Endothelial cell of umbilical vein (primary cell): ENCODE results near the gene RTL5. TPM values are rescaled to one million over a fixed set of nuclear protein-coding genes. Genes with fewer than 3 reads are reported as not detected.

Source experiments
- BruUV-seq: library from RNA; stranded (reverse); fragments of 400-500 nt; replicated peaks from 2 replicates; lab custom pipeline; 2021; lab: Mats Ljungman, UMichigan
- CTCF ChIA-PET: fragments of 300-600, 350-600 bp; sonication (Branson Sonifier 250); formaldehyde crosslinking; loops from one replicate; lab custom pipeline; 2021; ENCODE audit warnings: antibody characterized with exemption, inconsistent platforms; lab: Charles Lee
- POLR2A ChIA-PET: fragments of 300-600, 350-600 bp; sonication (Branson Sonifier 250); formaldehyde crosslinking; loops from one replicate; lab custom pipeline; 2021; ENCODE audit warnings: antibody characterized with exemption, inconsistent platforms; lab: Charles Lee
- DNase-seq: peaks from one replicate; pipeline ENCODE4 v3.0.0-alpha.2; 2011; ENCODE audit warnings: low read depth, low spot score
- FAIRE-seq: peaks from 2 replicates; lab custom pipeline; 2011; peaks lifted over from hg19 to GRCh38; lab: Jason Lieb, UNC
- H2AFZ ChIP-seq: 2 replicates; pipeline ENCODE4 v1.6.0; 2012; ENCODE audit warnings: low read depth, low read length, control low read depth, inconsistent platforms
- H3K27ac ChIP-seq: 2 replicates; pipeline ENCODE4 v1.5.1; 2011; ENCODE audit warnings: low read depth, mild to moderate bottlenecking, control low read depth, low read length, moderate library complexity; ENCODE audit not compliant: insufficient read depth
- H3K27me3 ChIP-seq, 2 experiments: 2 replicates each; pipeline versions ENCODE4 v1.6.0 to v1.6.1; 2011; ENCODE audit warnings: low read length in 2 of 2, mixed read lengths in 1 of 2; ENCODE audit not compliant: control insufficient read depth in 2 of 2, insufficient read depth in 2 of 2
- H3K36me3 ChIP-seq, 2 experiments: 2 replicates in 1 of 2; 3 replicates in 1 of 2; pipeline ENCODE4 v1.5.1; 2011; ENCODE audit warnings: low read length in 2 of 2, mild to moderate bottlenecking in 1 of 2, moderate library complexity in 1 of 2; ENCODE audit not compliant: control insufficient read depth in 2 of 2, insufficient read depth in 2 of 2; ENCODE audit errors: extremely low read depth in 1 of 2
- H3K4me1 ChIP-seq: 3 replicates; pipeline ENCODE4 v1.5.1; 2011; ENCODE audit warnings: mild to moderate bottlenecking, low read length; ENCODE audit not compliant: control insufficient read depth, insufficient read depth; ENCODE audit errors: extremely low read depth
- H3K4me2 ChIP-seq: 2 replicates; pipeline ENCODE4 v1.6.1; 2011; ENCODE audit warnings: low read length, control low read depth, mixed read lengths; ENCODE audit not compliant: insufficient read depth
- H3K4me3 ChIP-seq, 3 experiments: fragments of 200-600 bp in 1 of 3; sonication (generic), shearing (Covaris generic) in 1 of 3; replicated peaks in 1 of 3; 2 replicates each; pipeline ENCODE4 v1.5.1; 2011 to 2016; ENCODE audit warnings: control low read depth in 3 of 3, low read length in 3 of 3, mild to moderate bottlenecking in 2 of 3, inconsistent platforms in 1 of 3, low read depth in 1 of 3, moderate library complexity in 1 of 3; ENCODE audit not compliant: insufficient read depth in 1 of 3
- H3K79me2 ChIP-seq: 2 replicates; pipeline ENCODE4 v1.6.0; 2012; ENCODE audit warnings: low read length, inconsistent platforms; ENCODE audit not compliant: control insufficient read depth, insufficient read depth
- H3K9ac ChIP-seq: replicated peaks from 2 replicates; pipeline ENCODE3; 2011; ENCODE audit warnings: low read length, control low read depth; ENCODE audit not compliant: insufficient read depth; ENCODE audit errors: extremely low read depth
- H3K9me1 ChIP-seq: replicated peaks from 3 replicates; pipeline ENCODE4 v1.6.0; 2011; ENCODE audit warnings: mild to moderate bottlenecking, low read length; ENCODE audit not compliant: control insufficient read depth, insufficient read depth; ENCODE audit errors: extremely low read depth
- H3K9me3 ChIP-seq: replicated peaks from 2 replicates; pipeline ENCODE4 v1.5.1; 2012; ENCODE audit warnings: low read length, inconsistent platforms; ENCODE audit not compliant: control insufficient read depth, insufficient read depth
- H4K20me1 ChIP-seq: replicated peaks from 2 replicates; pipeline ENCODE3; 2011; ENCODE audit warnings: mild to moderate bottlenecking, low read length; ENCODE audit not compliant: control insufficient read depth, insufficient read depth; ENCODE audit errors: extremely low read depth
- CTCF ChIP-seq, 2 donors: IDR thresholded peaks; 1 replicate in 1 of 2; 2 replicates in 1 of 2; pipeline ENCODE4 v1.5.1; 2011; ENCODE audit warnings: low read length in 2 of 2, mild to moderate bottlenecking in 2 of 2, moderate library complexity in 2 of 2, control low read depth in 1 of 2, inconsistent platforms in 1 of 2, low read depth in 1 of 2; ENCODE audit not compliant: insufficient read depth in 1 of 2; ENCODE audit errors: extremely low read depth in 1 of 2
- FOS ChIP-seq: IDR thresholded peaks from 2 replicates; pipeline ENCODE4 v1.6.1; 2011; ENCODE audit warnings: mild to moderate bottlenecking, low read length, moderate library complexity, borderline replicate concordance; ENCODE audit not compliant: insufficient read depth
- JUN ChIP-seq: IDR thresholded peaks from 2 replicates; pipeline ENCODE4 v1.6.1; 2011; ENCODE audit warnings: borderline replicate concordance, low read depth; ENCODE audit not compliant: insufficient read length, insufficient read depth
- MAX ChIP-seq: IDR thresholded peaks from 2 replicates; pipeline ENCODE4 v1.6.1; 2011; ENCODE audit not compliant: insufficient read depth, insufficient read length
- POLR2AphosphoS5 ChIP-seq: IDR thresholded peaks from 2 replicates; pipeline ENCODE4 v1.6.1; 2012; ENCODE audit warnings: low read depth, mild to moderate bottlenecking, control low read depth, low read length, moderate library complexity; ENCODE audit not compliant: insufficient read depth
- dilution Hi-C: fragments of 300-500 bp; cut with MboI; formaldehyde crosslinking; loops from one replicate; pipeline ENCODE4 v1.15.0; 2019; ENCODE audit warnings: low sequenced_read_pairs; ENCODE audit not compliant: extremely low pct_ligation_motif_present
- intact Hi-C: fragments of 100-400 bp; cut with micrococcal nuclease; formaldehyde crosslinking; loops from one replicate; pipeline ENCODE4 v1.10.0; 2022
- polyA plus RNA-seq, 4 experiments: library from polyadenylated mRNA; depleted of rRNA in 3 of 4; stranded (reverse) in 3 of 4; unstranded in 1 of 4; fragments of >200 nt; gene quantifications; 2 replicates each; pipeline versions ENCODE4 v1.2.1 to v1.2.3, GENCODE V29; 2011 to 2012; ENCODE audit warnings: missing spikeins in 1 of 4
- total RNA-seq: library from RNA; stranded (reverse); gene quantifications from 2 replicates; pipeline ENCODE4 v1.2.3, GENCODE V29; 2021

The RTL5 gene
- total and polyA plus RNA-seq, 2 donors (not counting 3 experiments of a cell fraction or from before 2014, with no cell fraction given), result 1.0 to 1.7 TPM

DNA sequence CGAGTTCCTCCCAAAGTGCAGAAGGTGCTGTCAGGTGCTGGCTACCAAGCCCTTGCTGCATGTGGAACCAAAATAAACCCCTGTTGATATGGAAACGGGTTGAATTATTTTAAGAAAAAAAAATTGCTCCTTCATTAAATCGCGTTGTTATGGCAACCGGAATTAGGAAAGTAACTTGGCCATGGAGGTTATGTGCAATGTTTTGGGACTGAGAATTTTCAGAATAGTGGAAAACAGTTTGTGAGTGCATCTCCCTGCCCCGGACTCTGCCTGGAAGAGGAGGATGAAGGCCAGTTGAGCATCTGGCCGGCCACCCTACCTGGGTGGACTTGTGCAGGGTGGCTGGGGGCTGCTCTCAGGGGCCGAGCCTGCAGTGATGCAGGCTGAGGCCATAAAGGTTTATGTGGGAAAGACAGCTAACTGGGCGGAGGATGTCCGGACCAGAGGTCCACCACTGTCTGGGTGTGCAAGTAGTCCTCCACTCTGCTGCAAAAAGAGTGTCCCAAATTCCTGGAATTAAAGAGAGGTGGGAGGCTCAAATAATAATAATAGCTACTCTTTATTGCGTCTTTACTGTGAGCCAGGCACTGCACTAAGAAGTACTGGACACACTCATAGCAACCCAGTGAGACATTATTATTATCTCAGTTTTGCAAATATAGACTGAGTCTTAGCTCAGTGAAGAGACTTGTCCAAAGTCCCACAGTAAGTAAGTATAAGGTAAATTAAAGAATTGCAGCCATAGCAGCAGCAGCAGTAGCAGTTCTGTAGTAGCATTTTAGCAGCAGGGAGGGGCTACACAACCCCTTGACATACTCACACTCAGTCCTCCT, 20.6 kb downstream of the RTL5 start:
- H3K9me1 ChIP-seq, result peaks cover 2% of the 10 kb centered on the region
- H3K27me3 ChIP-seq, result no peaks in the 10 kb centered on the region
- ChIA-PET POLR2A (no interaction called here), CTCF (interaction anchor here (1.0 kb wide), 1 partner anchor 14 kb away, joined by 3 read pairs; no protein-coding TSS in a partner anchor)
- H3K4me2 ChIP-seq, result no peak overlapping the region
- no peaks in the 10 kb centered on the region for H3K36me3 ChIP-seq
- TF ChIP-seq FOS (no peak), MAX (no peak), POLR2AphosphoS5 (no peak), JUN (no peak), CTCF (IDR thresholded peaks at IDR 0.05; ENCODE audit: extremely low read depth in 1 of 2, insufficient read depth in 1 of 2, low read depth in 1 of 2, low read length in 2 of 2) (no peak)
- H4K20me1 ChIP-seq, result no peaks in the 10 kb centered on the region
- no peak overlapping the region for H3K9ac ChIP-seq
- H3K4me1 ChIP-seq, result no peaks in the 10 kb centered on the region
- dilution Hi-C loops (no loop called here), intact Hi-C loops (no loop called here)
- H2AFZ ChIP-seq, result no peak overlapping the region
- peaks cover 28% of the 10 kb centered on the region for H3K79me2 ChIP-seq
- no peak for DNase-seq
- no peaks in the 10 kb centered on the region for H3K9me3 ChIP-seq
- BruUV-seq, result no TSS peak
- no peak overlapping the region for H3K4me3 ChIP-seq
- H3K27ac ChIP-seq, result no peak overlapping the region
- FAIRE-seq, result no peak
